RPMI7951 (cell line): ENCODE data around the gene TOMM7. TPM values are rescaled to one million over a fixed set of nuclear protein-coding genes. Genes with fewer than 3 reads are reported as not detected.

Source experiments
- DNase-seq: peaks from one replicate; pipeline ENCODE4 v3.0.0-alpha.2; 2012; ENCODE audit warnings: low read depth
- total RNA-seq: library from RNA; depleted of rRNA; stranded (reverse); fragments of >200 nt; shearing (Covaris generic); gene quantifications from 2 replicates; pipeline ENCODE4 v1.2.3, GENCODE V29; 2014; rRNA removed

TOMM7 gene
- total RNA-seq = 356 and 425 TPM in 2 replicates

GRCh38 chr7:22822486-22823141, at the start of gene TOMM7:
Gene TOMM7, minus strand, starts transcription at chr7:22822849. Its CDS starts 70 bp downstream, at chr7:22822779.
- DNase-seq = peak; percentile 98

GRCh38 chr7:22872096-22872807, 49.6 kb upstream of the TOMM7 start:
- DNase-seq = no peak

GRCh38 chr7:22871661-22872060, 49.0 kb upstream of the TOMM7 start:
- DNase-seq = no peak

GRCh38 chr7:22868509-22868908, 45.9 kb upstream of the TOMM7 start:
- DNase-seq = no peak

- DNase-seq = no peak
Observed at GRCh38 chr7:22867589-22867988, 44.9 kb upstream of the TOMM7 start.

DNA sequence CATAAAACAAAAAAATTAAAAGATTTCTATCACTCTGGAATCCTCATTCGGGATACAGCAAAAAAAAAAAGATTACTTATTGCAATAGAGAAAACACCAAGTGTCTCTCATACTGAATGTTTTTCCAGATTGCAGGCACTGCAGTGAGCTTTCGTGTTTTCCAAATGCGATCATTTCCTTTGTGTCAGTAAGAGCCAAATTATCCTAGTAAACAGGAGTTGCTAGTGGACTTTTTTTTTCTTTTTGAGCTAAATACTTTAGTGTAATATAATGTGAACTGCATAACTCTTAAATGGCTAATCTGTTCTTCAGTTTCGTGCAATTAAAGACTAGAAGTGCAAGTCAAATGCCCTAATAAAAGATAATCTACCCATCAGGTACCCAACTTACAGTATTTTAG, 44.4 kb upstream of the TOMM7 start:
- no peak for DNase-seq

DNA sequence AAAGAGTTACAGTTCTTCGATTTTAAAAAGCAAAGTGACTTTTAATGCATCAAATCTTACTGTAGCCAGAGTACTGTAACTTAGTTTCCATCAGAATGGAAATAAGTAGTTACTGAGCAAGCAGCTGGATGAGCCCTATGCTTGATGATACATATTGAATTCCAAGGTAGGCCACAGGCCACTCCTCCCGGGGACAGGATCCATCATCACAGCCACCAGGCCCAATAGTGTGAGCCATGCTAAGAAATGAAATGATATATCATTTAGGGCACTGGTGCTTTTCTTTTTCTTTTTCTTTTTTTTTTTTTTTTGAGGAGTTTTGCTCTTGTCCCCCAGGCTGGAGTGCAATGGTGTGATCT, 42.9 kb upstream of the TOMM7 start:
- no peak for DNase-seq

DNA sequence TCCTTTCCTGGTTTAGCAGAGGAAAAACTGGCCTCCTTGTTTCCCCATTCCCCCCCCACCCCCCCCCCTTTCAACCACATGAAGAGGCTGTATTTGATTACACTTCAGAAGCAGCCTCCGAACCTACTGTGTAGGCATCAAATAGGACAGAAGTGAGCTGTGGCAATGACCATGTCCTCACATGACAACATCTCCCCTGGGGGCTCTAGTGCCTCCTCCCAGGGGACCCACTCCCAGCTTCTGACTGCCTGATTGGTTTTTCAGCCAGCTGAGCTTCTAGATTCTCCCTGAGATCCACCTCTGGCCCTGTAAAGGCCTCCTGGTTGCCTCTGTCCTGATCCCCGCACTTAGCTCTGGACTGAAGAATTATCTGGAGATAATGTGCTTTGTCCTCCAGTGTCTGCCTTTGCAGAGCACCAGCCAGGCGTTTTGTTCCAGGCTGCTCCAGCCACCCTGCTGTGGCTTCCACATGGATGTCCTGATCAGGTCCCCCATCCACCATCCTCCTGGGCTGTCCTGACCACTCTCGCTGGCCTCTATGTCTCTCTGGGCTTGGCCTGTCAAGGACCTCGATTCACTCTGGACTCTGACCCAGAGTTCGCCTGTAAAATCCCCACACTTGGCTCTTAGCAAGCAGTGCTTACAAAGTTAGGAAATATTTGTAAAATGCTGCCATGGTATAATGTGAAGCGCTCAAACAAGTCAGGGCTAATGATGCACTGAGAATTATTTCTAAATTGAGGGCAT, 42.4 kb upstream of the TOMM7 start:
- DNase-seq = no peak

GRCh38 chr7:22864301-22864700, 41.7 kb upstream of the TOMM7 start:
- no peak for DNase-seq

DNA sequence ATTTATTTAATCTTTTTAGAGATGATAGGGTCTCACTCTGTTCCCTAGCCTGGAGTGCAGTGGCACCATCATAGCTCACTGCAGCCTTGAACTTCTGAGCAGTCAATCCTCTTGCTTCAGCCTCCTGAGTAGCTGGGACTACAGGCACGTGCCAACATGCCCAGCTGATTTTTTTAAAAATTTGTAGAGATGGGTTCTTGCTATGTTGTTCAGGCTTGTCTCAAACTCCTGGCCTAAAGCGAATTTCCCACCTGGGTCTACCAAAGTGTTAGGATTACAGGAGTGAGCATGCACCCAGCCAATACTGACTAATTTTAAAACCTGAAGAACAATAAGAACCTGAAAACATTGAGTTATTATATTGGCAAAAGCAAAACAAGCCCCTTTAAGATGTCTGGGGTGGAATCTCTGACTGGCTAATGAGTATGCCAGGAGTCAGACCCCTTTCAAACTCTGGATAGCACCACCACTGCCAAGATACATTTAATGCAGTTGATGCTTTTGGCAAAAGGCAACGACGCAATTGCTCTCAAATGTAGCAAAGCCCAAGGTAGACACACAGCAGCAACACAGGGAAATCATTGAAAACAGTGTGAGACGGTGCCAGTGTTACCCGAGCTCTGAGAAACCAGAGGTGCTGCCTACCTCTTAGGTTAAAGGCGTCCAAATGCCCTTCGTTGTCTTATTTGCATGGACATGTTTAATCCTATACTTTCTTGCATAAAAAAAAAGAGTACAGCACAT, 40.7 kb upstream of the TOMM7 start:
- DNase-seq = no peak

DNA sequence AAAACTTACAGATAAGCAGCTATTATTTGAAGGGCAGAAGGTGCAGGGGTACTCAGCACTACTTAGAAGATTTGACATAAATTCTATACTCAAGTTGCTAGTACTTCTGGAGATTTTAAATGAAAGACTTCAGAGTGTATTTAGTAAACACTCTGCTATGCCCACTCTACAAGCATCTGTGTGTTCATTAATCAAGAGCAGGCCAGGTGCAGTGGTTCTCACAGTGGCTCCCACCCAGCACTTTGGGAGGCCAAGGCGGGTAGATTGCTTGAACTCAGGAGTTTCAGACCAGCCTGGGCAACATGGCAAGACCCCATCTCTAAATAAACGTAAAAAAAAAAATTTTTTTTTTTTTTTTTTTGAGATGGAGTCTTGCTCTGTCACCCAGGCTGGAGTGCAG, 38.9 kb upstream of the TOMM7 start:
- DNase-seq = no peak

GRCh38 chr7:22860784-22861482, 38.3 kb upstream of the TOMM7 start:
- peak; percentile 60 for DNase-seq

DNA sequence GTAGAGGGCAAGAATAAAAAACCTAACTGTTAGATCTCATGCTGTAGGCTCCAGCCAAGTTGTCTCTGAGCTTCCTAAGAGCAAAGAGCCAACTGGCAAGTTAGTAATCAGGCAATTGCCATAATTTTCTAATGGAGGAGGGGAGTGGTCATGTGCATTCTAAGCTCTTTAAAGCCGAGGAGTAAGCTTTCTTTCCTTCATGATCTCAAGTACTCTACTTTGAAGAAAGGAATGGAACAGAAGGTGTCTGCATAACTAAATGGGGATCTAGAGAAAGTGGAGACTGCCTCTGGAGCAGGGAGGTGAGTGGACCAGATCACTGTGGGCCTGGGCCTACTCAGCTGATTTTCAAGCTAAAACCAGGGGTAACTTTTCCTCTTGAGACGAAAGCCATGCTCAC, 37.7 kb upstream of the TOMM7 start:
- no peak for DNase-seq

DNA sequence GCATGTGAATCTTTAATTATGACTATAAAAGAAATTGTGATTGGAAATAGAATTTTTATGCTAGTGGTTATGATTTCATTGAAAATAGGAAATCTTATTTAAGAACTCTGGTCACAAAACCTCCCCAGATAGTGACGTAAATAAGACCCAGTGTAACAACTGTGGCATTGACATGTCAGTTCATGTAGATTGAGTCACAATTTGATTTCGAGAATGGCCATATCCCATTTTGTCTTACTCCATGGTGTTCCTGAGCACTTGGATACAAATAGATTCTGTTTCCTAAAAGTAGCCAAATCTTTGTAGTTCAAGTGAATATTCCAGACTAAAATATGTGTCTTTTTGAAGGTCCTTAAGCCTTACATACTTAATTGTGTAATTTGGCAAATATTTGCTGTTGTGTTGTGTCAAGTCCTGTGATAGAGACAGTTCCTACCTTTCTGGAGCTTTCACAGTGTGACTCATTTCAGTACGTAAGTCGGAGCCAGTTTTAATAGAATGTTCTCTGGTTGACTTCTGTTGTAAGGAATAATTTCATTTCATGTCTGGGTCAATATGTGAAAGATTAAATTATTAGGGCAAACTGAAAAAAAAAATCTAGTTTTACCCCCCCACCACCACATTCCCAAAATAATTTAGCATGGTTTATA, 37.1 kb upstream of the TOMM7 start:
- peak; percentile 46 for DNase-seq

DNA sequence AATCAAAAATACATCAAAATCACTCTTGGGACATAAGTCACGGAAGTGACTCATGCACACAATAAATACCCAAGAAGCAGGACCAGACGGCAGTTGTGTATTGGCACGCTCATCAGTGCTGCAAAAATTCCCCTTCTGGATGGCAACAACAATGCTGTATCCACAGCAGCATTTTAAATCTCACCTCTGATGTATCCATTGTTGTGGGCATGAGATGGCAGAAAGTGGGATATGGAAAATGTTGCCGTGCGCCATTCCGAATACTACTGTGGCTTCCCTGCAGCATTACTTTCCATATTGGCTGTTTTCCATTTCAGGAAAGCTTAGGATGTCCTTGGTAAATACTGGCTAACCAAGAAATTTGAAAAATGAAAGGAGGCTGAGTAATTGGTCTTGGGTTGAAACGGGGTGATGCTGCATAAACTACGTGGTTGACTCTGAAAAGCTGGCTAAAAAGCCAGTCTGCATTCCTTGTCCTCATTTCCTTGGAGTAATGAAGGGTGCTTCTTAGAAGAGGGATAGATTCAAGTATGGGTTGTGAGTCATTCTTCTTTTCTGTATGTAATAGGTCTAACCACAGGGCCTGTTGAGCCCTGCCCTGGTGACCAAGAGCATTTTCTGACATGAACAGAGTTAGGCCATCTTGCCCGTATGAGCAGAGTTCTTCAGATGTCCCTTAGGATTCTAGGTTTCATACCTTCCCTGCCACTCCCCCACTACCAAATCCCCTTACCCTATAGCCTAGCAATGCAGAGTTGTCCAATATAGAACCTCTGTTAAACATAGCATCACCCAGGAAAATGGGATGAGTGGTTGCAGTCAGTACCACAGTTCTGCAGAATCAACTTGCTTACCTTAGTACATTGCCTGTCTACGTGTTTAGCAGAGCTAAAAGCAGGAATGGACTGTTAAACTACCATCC, 36.3 kb upstream of the TOMM7 start:
- DNase-seq = peak; percentile 98

DNA sequence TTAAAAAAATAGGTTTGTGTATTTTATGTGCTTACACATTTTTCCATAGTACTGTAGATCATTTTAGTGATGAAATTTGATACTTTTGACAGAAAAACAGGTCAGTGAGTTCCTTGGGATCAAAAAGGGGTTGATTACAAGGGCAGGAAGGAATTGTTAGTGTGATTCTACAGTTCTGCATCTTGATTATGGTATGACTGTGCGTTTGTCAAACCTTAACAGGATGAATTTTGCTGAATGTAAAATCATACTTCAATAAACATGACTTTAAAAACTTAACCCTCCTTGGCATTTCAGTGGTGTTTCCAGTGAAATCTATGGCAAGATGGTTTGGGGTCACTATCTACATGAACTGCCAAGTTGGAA, 35.6 kb upstream of the TOMM7 start:
- no peak for DNase-seq

GRCh38 chr7:22856416-22856815, 33.8 kb upstream of the TOMM7 start:
- no peak for DNase-seq

- no peak for DNase-seq
Observed at GRCh38 chr7:22855049-22855392, 32.4 kb upstream of the TOMM7 start.

DNA sequence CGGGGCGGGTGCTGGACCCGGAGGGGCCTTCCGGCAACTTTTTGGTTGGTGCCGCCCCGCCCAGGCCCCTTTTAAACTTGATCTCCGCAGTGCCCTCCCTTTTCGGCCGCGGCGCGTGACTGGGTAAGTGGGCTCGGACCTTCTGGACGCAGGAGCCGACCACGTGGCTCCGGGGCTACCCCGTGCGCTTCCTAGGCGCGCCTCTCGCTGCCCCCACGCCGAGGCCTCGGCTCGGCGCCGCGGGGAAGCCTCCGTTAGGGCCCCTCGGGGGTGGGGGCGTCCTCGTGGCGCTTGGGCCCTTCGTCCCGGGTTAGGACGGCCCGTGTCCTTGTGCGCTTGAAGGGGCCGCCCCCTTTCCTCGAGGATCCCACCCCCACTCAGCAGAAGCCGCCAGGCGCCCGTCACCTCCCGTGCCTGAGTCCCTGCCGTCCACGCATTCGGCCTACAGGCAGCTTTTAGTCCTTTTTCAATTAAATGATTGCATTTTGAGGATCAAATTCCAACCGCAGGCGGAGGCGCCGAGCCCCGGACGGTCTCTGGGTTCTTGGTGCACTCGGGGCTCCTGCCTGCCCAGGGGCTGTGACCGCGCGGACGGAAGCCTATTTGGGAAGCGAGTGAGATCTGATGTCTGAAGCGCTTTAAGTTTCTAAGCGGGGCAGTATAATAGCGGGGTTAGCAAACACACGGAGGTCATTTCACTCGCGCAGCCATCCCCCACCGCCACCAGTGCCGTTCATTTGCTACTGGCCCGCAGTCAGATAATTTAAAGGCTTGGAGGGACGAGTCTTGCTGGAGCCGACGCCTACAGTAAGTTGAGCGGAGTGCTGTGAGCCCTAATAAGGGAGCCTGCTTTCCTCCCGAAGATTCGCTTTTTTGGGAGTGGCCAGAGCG, 31.8 kb upstream of the TOMM7 start:
- DNase-seq = peak; percentile 91
